ENCODE results near the gene TAAR9. TPM values are rescaled to one million over a fixed set of nuclear protein-coding genes. Genes with fewer than 3 reads are reported as not detected.

Gene TAAR9
- total RNA-seq, 1 donor from 2014 or later: not detected

DNA sequence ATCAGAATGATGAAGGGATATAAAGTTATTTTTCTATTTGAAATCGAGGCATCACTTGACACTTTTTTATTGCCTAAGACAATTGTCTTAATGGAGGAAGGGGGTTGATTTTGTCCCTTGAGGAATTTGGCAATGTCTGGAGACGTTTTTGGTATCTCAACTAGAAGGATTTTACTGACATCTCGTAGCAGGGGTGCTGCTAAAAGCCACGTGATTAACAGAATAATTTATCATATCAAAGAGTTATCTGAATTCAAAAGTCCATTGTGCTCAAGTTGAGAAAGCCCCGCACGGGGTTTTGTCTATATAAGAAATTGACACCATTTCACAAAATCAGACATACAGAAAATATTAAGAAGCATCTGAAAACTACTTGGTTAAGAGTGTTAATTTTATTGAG, 30.5 kb downstream of the TAAR9 start:
- Mint-ChIP-seq H3K27ac (ENCODE audit: unreplicated experiment) (no peak overlapping the region), H3K27me3 (ENCODE audit: low read depth) (peaks cover 37% of the 10 kb centered on the region)
- TF ChIP-seq, protein P1, sequence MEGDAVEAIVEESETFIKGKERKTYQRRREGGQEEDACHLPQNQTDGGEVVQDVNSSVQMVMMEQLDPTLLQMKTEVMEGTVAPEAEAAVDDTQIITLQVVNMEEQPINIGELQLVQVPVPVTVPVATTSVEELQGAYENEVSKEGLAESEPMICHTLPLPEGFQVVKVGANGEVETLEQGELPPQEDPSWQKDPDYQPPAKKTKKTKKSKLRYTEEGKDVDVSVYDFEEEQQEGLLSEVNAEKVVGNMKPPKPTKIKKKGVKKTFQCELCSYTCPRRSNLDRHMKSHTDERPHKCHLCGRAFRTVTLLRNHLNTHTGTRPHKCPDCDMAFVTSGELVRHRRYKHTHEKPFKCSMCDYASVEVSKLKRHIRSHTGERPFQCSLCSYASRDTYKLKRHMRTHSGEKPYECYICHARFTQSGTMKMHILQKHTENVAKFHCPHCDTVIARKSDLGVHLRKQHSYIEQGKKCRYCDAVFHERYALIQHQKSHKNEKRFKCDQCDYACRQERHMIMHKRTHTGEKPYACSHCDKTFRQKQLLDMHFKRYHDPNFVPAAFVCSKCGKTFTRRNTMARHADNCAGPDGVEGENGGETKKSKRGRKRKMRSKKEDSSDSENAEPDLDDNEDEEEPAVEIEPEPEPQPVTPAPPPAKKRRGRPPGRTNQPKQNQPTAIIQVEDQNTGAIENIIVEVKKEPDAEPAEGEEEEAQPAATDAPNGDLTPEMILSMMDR (IDR thresholded peaks at IDR 0.05): no peak

DNA sequence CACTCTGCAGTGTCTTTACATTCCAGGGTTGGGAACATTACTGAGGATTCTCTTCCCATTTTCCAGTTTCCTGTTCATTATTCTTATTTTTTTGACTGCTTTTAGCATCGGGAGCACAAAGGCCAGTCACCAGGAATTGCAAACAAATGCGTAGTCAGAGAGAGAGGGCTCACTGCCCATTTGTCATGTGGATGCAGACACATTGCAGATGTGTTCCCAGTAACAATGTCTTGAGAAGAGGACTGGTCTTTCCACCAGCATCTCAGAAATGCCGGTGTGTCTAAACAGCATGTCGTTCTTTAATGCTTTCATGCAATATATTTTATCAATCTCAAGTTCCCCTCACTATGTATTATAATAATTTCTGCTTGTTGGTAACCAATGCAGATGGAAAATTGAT, 31.1 kb downstream of the TAAR9 start:
- Mint-ChIP-seq H3K27me3 (ENCODE audit: low read depth) (peaks cover 37% of the 10 kb centered on the region), H3K9me3 (ENCODE audit: low read depth) (no peaks in the 10 kb centered on the region)

More for the DNA sequence above, 30.5 kb downstream of the TAAR9 start:
- Mint-ChIP-seq H3K36me3 (ENCODE audit: low read depth) (peaks cover 3% of the 10 kb centered on the region), H3K4me1 (ENCODE audit: low read depth) (no peaks in the 10 kb centered on the region), H3K9me3 (ENCODE audit: low read depth) (no peaks in the 10 kb centered on the region), H3K4me3 (ENCODE audit: unreplicated experiment) (no peak overlapping the region)
- DNase-seq (ENCODE audit: low spot score): no peak

DNA sequence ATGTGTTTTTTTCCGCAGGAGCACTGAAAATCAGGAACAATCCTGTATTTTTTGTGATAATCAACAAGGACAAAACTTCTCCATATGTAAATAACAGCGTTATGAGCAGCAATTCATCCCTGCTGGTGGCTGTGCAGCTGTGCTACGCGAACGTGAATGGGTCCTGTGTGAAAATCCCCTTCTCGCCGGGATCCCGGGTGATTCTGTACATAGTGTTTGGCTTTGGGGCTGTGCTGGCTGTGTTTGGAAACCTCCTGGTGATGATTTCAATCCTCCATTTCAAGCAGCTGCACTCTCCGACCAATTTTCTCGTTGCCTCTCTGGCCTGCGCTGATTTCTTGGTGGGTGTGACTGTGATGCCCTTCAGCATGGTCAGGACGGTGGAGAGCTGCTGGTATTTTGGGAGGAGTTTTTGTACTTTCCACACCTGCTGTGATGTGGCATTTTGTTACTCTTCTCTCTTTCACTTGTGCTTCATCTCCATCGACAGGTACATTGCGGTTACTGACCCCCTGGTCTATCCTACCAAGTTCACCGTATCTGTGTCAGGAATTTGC, 32.2 kb downstream of the TAAR9 start, which contains the start of gene TAAR6:
TSS of gene TAAR6 (plus strand) at position 102 of the 557 bp plus-strand sequence. CDS start at position 102, 0 bp downstream.
- Mint-ChIP-seq H3K9me3 (ENCODE audit: low read depth) (no peaks in the 10 kb centered on the region), H3K27me3 (ENCODE audit: low read depth) (peaks cover 35% of the 10 kb centered on the region), H3K4me3 (ENCODE audit: unreplicated experiment) (no peak within 1 kb of the TSS), H3K27ac (ENCODE audit: unreplicated experiment) (no peak within 1 kb of the TSS), H3K36me3 (ENCODE audit: low read depth) (peaks cover 3% of the 10 kb centered on the region), H3K4me1 (ENCODE audit: low read depth) (no peaks in the 10 kb centered on the region)
- TF ChIP-seq, protein P1 (IDR thresholded peaks at IDR 0.05): no peak
- no peak for DNase-seq (ENCODE audit: low spot score)

More for the DNA sequence above, 31.1 kb downstream of the TAAR9 start:
- no peaks in the 10 kb centered on the region for H3K4me1 Mint-ChIP-seq (ENCODE audit: low read depth)
- no peak overlapping the region for H3K27ac Mint-ChIP-seq (ENCODE audit: unreplicated experiment)
- no peak for DNase-seq (ENCODE audit: low spot score)
- no peak overlapping the region for H3K4me3 Mint-ChIP-seq (ENCODE audit: unreplicated experiment)
- H3K36me3 Mint-ChIP-seq (ENCODE audit: low read depth): peaks cover 3% of the 10 kb centered on the region
- TF ChIP-seq, protein P1 (IDR thresholded peaks at IDR 0.05): no peak

DNA sequence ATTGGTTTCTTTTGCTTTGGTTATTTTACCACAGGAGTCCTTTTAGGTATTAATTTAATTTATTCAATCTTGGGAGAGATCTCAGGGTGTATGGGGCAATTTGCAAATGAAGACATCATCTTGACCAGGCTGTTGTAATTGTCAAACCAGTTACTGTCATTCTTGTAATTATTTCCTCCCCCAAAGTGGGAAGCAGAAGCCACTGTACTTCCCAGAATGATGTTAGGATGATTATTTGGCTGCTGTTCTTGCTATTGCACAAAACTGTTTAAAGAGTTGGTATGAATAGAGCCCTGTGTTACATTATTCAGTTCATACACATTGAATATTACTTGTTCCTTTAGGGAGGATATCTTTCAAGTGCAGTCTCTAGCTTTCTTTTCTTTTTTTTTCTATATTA, 33.7 kb downstream of the TAAR9 start:
- no peak for DNase-seq (ENCODE audit: low spot score)
- Mint-ChIP-seq H3K4me1 (ENCODE audit: low read depth) (no peaks in the 10 kb centered on the region), H3K36me3 (ENCODE audit: low read depth) (peaks cover 3% of the 10 kb centered on the region), H3K4me3 (ENCODE audit: unreplicated experiment) (no peak overlapping the region), H3K27ac (ENCODE audit: unreplicated experiment) (no peak overlapping the region), H3K27me3 (ENCODE audit: low read depth) (peaks cover 38% of the 10 kb centered on the region), H3K9me3 (ENCODE audit: low read depth) (no peaks in the 10 kb centered on the region)
- TF ChIP-seq, protein P1 (IDR thresholded peaks at IDR 0.05): no peak

DNA sequence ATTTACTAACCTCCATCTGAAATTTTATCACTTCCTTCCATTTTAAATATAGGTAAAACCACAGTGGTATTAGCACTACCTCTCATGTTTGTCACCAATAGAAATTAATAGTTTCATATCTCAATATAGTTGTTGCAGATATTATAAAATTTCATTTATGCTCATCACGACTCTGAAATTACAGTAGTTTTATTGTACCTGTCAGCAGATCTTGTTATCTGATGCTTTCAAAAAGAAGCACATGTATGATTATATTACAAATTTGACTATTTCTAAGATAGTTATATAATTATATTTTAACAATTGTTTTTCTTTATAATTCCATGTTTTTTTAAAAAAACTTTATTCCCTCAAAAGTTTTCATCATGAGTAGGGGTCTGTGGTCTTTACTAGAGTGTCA, 46.6 kb downstream of the TAAR9 start:
- H3K27ac Mint-ChIP-seq (ENCODE audit: unreplicated experiment): no peak overlapping the region
- H3K36me3 Mint-ChIP-seq (ENCODE audit: low read depth): no peaks in the 10 kb centered on the region
- TF ChIP-seq, protein P1 (IDR thresholded peaks at IDR 0.05): no peak
- peaks cover 6% of the 10 kb centered on the region for H3K9me3 Mint-ChIP-seq (ENCODE audit: low read depth)
- DNase-seq (ENCODE audit: low spot score): no peak
- no peak overlapping the region for H3K4me3 Mint-ChIP-seq (ENCODE audit: unreplicated experiment)
- H3K4me1 Mint-ChIP-seq (ENCODE audit: low read depth): no peaks in the 10 kb centered on the region
- H3K27me3 Mint-ChIP-seq (ENCODE audit: low read depth): peaks cover 30% of the 10 kb centered on the region
